ENCODE measurements around the gene LMBRD2. TPM values are rescaled to one million over a fixed set of nuclear protein-coding genes. Genes with fewer than 3 reads are reported as not detected.

LMBRD2 gene
- polyA plus RNA-seq, 3 donors, result 2.3 to 3.1 (median 2.6) TPM

GRCh38 chr5:36168737-36169136 is 17.1 kb upstream of the LMBRD2 start:
- 67 to 91% (median 78%) methylated on average over 4 of the region's 4 CpGs for WGBS, 3 donors
- H3K27ac ChIP-seq (ENCODE audit: low read depth, low read length), result no peak overlapping the region

GRCh38 chr5:36164461-36164860 is 12.8 kb upstream of the LMBRD2 start:
- WGBS, 3 donors, result 94 to 96% (median 95%) methylated on average over 4 of the region's 4 CpGs

DNA sequence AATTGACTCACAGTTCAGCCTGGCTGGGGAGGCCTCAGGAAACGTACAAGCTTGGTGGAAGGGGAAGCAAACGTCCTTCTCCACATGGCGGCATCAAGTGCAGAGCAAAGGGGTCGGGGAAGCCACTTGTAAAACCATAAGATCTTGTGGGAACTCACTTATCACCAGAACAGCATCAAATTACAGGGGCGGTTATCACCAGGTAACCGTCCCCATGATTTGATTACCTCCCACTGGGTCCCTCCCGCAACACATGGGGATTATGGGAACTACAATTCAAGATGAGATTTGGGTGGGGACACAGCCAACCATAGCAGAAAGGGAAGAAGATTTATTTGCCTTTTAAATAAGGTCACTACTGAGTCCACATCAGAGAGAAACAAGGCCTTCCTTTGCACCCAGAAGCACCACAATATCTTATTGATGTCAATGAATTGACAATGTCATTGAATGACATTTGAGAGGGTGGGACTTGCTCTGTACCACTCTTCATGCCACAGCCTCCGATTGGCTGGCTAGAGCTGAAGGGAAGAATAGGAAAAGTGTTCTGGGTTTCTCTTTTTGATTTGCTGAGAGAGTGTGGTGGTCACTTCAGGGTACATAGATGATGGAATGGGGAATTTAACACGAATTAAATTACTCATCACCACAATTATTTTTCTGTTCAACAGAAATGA is 11.3 kb upstream of the LMBRD2 start:
- no peak overlapping the region for H3K27ac ChIP-seq (ENCODE audit: low read depth, low read length)
- 87 to 91% (median 88%) methylated on average over 9 of the region's 9 CpGs for WGBS, 3 donors

More at GRCh38 chr5:36164461-36164860, 12.8 kb upstream of the LMBRD2 start:
- H3K27ac ChIP-seq (ENCODE audit: low read depth, low read length), result no peak overlapping the region

GRCh38 chr5:36161361-36161760 is 9.7 kb upstream of the LMBRD2 start:
- 89 to 94% (median 92%) methylated on average over 4 of the region's 4 CpGs for WGBS, 3 donors
- H3K27ac ChIP-seq (ENCODE audit: low read depth, low read length), result no peak overlapping the region

DNA sequence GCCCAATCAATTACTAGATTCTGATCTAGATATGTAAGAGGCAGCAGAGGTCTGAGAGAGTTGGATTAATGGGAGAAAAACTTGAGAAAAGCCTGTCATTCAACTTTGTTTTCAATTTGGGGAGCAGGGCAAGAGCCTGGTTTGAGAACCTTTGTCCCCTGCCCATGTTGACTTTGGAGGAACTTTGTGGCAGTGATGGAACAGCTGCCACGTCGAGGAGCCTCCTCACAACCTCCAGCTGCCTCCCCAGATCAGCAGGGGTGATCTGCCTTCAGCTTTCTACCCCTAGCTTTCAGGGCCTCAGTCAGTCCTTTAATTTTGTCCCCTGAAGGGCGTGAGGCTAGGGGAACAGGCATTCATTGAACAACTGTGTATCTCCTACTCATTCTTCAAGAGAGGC is 8.9 kb upstream of the LMBRD2 start:
- H3K27ac ChIP-seq (ENCODE audit: low read depth, low read length), result no peak overlapping the region
- WGBS, 3 donors, result 69 to 98% (median 94%) methylated on average over 3 of the region's 3 CpGs

DNA sequence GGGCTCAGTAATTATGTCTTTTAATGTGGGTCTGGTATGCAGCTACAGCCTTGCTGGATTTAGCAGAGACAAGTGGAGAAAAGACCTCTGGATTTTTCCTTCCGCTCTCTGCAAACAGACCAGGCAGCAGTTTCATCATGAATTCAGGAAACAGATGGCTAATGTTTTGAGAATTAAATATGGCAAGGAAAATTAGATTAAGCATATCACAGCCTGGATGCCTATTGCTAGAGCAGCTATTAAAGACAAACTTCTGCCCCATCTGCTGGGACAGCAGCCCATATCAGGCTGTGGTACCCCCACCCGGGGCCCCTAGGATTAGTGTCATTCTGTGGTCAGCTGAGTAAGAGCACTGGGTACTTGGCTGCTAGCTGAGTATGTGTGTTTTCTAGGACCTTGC is 6.5 kb upstream of the LMBRD2 start:
- whole genome bisulfite sequencing, 3 donors, result 48 to 81% (median 57%) methylated on average over 2 of the region's 2 CpGs

DNA sequence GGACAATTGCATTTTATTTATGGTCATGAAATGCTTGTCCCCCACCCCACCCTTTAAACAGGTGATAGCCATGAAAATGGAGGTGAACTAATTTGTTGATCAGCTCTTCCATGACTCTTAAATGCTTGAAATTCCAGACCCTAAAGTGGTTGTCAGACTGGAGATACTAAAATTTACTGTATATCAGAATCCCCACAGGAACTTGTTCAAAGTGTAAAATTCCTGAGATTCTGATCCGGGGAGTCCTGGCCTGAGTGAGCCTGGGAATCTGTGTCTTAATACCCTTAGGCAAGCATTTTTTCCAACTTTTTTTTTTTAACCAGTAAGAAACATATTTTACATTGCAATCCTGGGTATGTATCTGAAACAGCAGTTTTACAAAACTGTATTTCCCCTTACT is 4.9 kb upstream of the LMBRD2 start:
- 59 to 71% (median 65%) methylated on average over 1 of the region's 1 CpG for WGBS, 3 donors
- H3K27ac ChIP-seq (ENCODE audit: low read depth, low read length), result no peak overlapping the region

More for the DNA sequence above, 6.5 kb upstream of the LMBRD2 start:
- H3K27ac ChIP-seq (ENCODE audit: low read depth, low read length), result no peak overlapping the region

GRCh38 chr5:36156121-36156601 is 4.5 kb upstream of the LMBRD2 start:
- WGBS, 3 donors, result 52 to 71% (median 65%) methylated on average over 4 of the region's 4 CpGs
- H3K27ac ChIP-seq (ENCODE audit: low read depth, low read length), result no peak overlapping the region

DNA sequence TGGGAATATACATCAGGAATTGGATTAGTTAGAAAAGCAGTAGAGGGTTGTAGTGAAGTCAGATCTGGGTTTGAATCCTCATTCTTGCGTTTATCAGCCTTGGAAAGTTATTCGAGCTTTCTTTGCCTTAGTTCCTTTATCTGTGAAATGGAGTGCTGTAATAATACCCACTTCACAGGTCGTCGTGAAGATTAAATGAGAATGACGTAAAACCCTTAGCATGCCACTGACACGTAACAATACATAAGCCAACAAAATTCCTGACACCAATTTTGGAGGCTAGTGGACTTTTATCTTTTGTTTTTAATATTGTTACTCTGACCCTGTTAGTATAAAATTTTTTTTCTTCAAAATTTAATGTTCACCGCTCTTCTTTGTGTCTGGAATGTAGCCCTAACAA is 3.6 kb upstream of the LMBRD2 start:
- H3K27ac ChIP-seq (ENCODE audit: low read depth, low read length), result no peak overlapping the region
- WGBS, 3 donors, result 85 to 93% (median 86%) methylated on average over 7 of the region's 7 CpGs

DNA sequence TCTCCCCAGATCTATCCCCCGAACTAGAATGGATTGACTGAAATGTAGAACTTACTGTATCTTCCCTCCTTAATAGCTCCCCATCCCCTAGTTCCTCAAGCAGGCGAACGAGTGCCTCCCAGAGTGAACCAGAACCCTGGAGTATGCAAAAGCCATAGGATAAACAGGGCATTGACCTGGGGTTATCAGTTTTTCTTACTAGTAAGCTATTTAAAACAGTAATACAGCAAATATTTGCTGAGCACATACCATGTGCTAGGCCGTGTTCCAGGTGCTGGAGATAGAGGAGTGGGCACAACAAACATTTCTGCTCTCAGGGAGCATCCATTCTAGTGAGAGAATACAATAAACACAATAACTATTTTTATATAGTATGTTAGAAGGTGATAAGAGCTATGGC is 2.0 kb upstream of the LMBRD2 start:
- 63 to 75% (median 64%) methylated on average over 4 of the region's 4 CpGs for WGBS, 3 donors
- no peak overlapping the region for H3K27ac ChIP-seq (ENCODE audit: low read depth, low read length)

GRCh38 chr5:36153298-36153677 is 1.6 kb upstream of the LMBRD2 start:
- no peak overlapping the region for H3K27ac ChIP-seq (ENCODE audit: low read depth, low read length)
- 64 to 74% (median 71%) methylated on average over 7 of the region's 7 CpGs for WGBS, 3 donors

- 3 to 4% (median 4%) methylated on average over 24 of the region's 24 CpGs for WGBS, 3 donors
- H3K27ac ChIP-seq (ENCODE audit: low read depth, low read length), result no peak overlapping the region
These were observed 924 bp upstream of the LMBRD2 start for GRCh38 chr5:36152324-36153297.

- 2 to 4% (median 3%) methylated on average over 23 of the region's 23 CpGs for WGBS, 3 donors
- no peak overlapping the region for H3K27ac ChIP-seq (ENCODE audit: low read depth, low read length)
These were observed 832 bp downstream of the LMBRD2 start for GRCh38 chr5:36150676-36151433.

- WGBS, 3 donors, result 94 to 96% (median 95%) methylated on average over 2 of the region's 2 CpGs
- H3K27ac ChIP-seq (ENCODE audit: low read depth, low read length), result no peak overlapping the region
These were observed 4.0 kb downstream of the LMBRD2 start for GRCh38 chr5:36147681-36148080.

GRCh38 chr5:36146390-36146789 is 5.3 kb downstream of the LMBRD2 start:
- 66 to 80% (median 77%) methylated on average over 3 of the region's 3 CpGs for WGBS, 3 donors
- no peak overlapping the region for H3K27ac ChIP-seq (ENCODE audit: low read depth, low read length)

GRCh38 chr5:36145311-36145710 is 6.4 kb downstream of the LMBRD2 start:
- WGBS, 3 donors, result 69 to 92% (median 89%) methylated on average over 4 of the region's 4 CpGs
- H3K27ac ChIP-seq (ENCODE audit: low read depth, low read length), result no peak overlapping the region

DNA sequence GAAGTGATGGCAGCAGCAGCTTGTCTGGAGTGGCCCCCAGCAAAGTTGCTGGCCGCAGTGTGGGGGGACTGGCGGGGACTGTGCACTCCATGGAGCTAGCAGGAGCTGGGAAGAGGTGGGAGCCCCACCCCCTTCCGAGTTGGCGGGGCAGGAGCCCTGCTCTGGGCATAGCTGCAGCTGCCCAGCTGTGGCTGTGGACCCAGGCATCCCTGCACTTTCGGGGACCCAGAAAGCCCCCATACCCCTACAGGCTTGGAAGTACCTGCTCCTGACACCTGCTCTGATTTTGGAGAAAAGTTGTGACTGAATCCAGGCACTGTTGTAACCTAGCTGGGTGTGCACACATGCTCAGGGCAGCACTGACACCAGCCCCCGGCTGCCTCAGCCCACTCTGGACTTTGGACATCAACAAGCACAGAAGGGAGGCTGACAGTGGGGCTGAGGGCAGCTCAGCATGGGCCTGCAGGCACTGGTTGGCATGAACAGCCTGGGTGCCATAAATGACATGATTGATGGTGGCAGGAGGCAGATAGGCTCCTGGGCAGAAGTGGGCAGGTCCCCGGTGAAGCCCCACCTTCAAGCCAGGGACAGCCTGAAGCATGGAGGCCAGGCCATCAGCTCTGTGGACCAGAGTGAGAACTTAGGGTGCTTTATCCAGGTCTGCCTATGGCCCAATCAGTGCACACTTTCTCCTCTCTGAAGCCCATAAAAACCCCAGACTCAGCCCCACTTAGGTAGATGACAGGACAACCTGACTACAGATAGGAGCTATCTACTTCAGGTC is 12.6 kb downstream of the LMBRD2 start:
- H3K27ac ChIP-seq (ENCODE audit: low read depth, low read length), result no peak overlapping the region
- 87 to 98% (median 97%) methylated on average over 7 of the region's 7 CpGs for WGBS, 3 donors

DNA sequence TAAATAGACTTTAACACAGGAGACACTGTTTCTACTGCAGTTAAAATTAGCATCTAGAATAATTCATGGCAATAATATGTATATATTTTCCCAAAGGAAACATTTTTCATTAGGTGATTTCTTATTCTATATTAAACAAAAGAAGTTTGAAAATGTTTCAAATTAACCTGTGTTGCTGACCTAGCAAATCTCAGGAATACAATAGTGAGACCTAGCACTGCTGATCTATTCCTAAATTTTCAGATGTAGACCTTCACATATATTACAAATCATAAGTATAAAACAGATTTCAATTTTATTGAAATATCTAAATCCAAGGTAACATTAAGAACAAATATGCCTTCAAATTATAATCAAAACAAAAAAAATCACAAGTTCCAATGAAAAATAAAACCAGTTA is 15.1 kb downstream of the LMBRD2 start:
- H3K27ac ChIP-seq (ENCODE audit: low read depth, low read length), result no peak overlapping the region
